Stimulated activated CD4-positive, alpha-beta T cell treated with anti-CD3 and anti-CD28 coated beads, Interleukin-12 subunit alpha, Interleukin-12 subunit beta, amount 100 ng/mL, for 24 hours (primary cell): ENCODE measurements around the gene SLC25A43.

Source experiments
- DNase-seq, 2 experiments: peaks; one replicate each; pipeline ENCODE4 v3.0.0-alpha.2; 2020; ENCODE audit warnings: low read depth in 2 of 2

Gene SLC25A43

DNA sequence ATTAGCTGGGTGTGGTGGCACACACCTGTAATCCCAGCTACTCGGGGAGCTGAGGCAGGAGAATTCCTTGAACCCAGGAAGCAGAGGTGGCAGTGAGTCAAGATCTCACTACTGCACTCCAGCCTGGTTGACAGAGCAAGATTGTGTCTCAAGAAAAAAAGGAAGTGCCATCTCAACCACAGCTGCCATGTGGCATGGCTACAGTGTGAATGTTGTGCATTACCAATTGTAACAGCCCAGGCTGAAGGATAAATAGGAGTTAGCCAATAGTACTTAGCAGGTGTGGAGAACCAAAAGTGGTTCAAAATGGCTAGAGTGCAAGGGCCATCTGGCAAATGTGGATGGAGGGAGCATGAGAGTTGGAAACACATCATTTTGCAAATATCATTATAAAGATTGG, 98.0 kb downstream of the SLC25A43 start:
- DNase-seq: no peak

DNA sequence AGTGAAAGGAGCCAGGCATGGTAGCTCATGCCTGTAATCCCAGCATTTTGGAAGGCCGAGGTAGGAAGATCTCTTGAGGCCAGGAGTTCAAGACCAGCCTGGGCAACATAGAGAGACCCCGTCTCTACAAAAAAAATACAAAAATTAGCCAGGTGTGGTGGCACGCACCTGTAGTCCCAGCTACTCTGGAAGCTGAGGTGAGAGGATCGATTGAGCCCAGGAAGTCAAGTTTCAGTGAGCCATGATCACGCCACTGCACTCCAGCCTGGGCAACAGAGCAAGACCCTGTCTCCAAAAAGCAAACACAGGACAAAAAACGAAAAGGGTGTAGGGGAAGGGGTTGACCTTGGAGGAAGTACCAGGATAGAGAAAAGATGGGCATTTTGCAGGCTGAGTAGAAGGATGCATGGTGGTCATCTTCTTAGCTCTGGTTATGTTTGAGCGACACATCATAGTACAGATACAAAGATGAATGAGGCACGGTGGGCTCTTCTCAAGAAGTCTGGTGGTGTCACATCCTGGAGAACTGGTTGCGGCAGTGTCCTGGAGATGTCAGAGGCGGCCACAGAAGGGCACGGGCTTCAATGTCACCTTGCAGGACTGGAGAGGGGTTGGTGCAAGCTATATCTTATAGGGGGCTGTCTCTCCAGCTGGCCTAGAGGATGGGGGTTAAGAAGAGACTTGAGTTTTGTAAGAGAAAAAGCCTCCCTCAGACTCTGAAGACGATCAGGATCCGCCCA, 101.1 kb downstream of the SLC25A43 start:
- DNase-seq: no peak

DNA sequence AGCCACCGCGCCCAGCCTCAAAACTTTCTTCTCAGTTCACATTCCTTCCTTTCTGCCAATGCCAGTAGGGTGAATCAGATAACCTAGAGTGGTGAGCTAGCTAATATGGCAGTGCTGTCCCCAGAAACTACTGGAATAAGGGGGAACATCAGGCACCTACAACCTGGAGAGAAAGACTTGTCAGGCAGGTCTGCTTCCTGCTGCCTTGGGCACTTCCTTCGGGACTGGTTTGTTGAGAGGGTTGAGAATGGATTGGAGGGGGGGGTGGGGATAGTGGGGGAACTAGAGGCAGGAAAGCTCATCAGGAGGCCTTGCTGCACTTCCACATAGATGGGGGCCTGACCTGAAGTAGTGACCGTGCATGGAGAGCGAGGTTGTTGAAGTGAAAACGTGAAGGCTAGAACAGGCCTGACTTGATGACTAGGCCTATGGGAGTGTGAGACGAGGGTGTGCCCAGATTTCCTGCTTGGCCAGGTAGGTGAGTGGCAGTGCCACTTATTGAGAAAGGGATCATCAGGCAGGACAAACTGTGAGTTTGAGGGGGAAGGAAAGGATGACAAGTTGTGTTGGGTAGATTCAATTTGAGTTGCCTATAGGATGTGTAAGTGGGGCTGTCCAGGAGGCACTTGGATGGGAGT, 102.5 kb downstream of the SLC25A43 start:
- no peak for DNase-seq

DNA sequence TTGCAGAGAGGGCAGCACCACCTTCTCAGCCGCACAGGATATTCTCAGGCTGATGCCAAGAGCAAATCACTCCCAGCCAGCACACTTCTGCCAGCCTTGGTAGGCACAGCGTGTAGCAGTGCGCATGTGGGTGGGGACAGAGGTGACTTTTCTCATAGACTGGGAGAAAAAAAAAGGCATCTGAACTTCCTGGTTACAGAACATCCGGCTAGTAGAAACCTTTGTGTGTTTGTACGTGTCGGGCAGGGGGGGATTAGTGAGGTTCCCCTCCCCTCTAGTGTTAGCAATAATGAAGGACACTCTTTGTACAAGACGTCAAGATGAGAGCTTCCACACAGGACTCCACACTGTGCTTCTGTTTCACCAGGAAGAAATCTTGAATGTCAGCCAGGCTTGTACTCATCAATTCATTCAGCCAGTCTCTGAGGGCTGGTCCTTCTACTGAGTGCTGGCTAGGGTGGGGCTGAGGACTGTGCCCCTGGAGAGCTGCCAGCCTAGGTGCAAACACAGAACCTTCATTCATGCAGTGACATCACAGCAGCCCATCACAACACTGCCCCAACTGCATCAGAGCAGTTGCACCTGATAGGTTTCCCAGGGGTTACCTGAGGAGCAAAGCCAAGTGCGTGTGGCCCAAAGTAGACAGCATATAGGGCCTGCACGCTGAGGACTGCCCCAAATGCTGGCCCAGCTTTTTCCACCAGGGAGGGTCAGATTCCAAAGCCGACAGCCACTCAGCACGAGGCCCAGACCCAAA, 103.8 kb downstream of the SLC25A43 start:
- DNase-seq: no peak

DNA sequence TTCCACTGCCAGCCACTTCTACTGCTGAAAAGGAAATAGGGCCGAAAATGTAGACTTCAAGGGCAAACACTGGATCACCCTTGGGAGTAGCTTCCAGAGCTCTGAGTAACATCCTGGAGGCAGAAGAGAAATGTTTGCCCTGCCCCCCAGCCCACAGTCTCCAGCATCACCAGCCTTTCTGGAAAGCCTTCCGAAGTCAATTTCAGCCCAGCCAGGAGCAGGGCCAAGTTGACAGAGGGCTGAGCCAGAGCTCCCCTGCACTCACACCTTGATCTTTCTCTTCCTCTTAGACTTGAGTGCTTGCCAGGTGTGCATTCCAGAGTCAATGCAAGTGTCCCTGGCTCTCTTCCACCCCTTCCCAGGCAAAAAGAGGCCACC, 104.3 kb downstream of the SLC25A43 start:
- no peak for DNase-seq
